HEK293T (cell line): Measurements from ENCODE around the gene CEP43.

Source experiments
- BHLHE40 ChIP-seq: fragments of 450-650 bp; IDR thresholded peaks from 2 replicates; pipeline ENCODE4 v1.6.1; 2016; ENCODE audit warnings: mild to moderate bottlenecking, moderate library complexity, borderline replicate concordance
- ELF4 ChIP-seq: fragments of 450-650 bp; IDR thresholded peaks from 2 replicates; pipeline ENCODE4 v1.6.1; 2017; ENCODE audit warnings: antibody characterized with exemption
- FOXA1 ChIP-seq: fragments of 450-650 bp; IDR thresholded peaks from 2 replicates; pipeline ENCODE4 v1.6.1; 2016; ENCODE audit warnings: mild to moderate bottlenecking
- FOXK2 ChIP-seq: fragments of 450-650 bp; IDR thresholded peaks from 2 replicates; pipeline ENCODE4 v1.6.1; 2016; ENCODE audit warnings: mild to moderate bottlenecking
- FOXM1 ChIP-seq: fragments of 450-650 bp; IDR thresholded peaks from 2 replicates; pipeline ENCODE4 v1.6.1; 2017; ENCODE audit warnings: mild to moderate bottlenecking, borderline replicate concordance
- HDGF ChIP-seq: fragments of 450-650 bp; IDR thresholded peaks from 2 replicates; pipeline ENCODE4 v1.6.1; 2017; ENCODE audit warnings: antibody characterized with exemption, borderline replicate concordance
- L3MBTL2 ChIP-seq: fragments of 450-650 bp; conservative IDR thresholded peaks from 2 replicates; pipeline ENCODE4 v1.6.1; 2016; ENCODE audit warnings: mild to moderate bottlenecking
- SP1 ChIP-seq: fragments of 450-650 bp; IDR thresholded peaks from 2 replicates; pipeline ENCODE4 v1.6.1; 2017
- ZNF384 ChIP-seq: fragments of 450-650 bp; IDR thresholded peaks from 2 replicates; pipeline ENCODE4 v1.6.1; 2016
- TF ChIP-seq, protein P1 (sequence below): fragments of 450-650 bp; IDR thresholded peaks from 2 replicates; pipeline ENCODE4 v1.6.1; 2016

DNA sequence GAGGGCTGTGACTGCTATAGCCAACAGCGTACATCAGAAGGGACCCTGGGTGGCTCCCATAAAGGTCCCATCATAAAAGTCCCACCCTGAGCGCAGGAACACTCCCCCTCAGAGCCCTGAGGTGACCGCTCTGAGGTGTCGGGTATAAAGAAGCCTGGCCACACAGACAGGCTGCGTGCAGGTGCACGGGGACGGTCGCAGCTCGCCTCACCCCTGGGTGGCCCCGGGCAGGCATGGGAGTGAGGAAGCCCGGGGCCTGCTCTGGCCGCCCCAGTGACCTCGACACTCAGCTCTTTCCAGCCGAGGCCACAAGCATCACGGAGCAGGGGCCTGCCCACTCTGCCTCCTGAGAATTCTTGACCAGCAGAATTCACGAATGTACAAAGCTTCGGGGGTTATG, 28.4 kb upstream of the CEP43 start:
- TF ChIP-seq SP1 (no peak), FOXK2 (no peak), L3MBTL2 (no peak), HDGF (no peak), FOXM1 (no peak), ELF4 (no peak), FOXA1 (no peak), ZNF384 (no peak), BHLHE40 (no peak)
- TF ChIP-seq, protein P1, sequence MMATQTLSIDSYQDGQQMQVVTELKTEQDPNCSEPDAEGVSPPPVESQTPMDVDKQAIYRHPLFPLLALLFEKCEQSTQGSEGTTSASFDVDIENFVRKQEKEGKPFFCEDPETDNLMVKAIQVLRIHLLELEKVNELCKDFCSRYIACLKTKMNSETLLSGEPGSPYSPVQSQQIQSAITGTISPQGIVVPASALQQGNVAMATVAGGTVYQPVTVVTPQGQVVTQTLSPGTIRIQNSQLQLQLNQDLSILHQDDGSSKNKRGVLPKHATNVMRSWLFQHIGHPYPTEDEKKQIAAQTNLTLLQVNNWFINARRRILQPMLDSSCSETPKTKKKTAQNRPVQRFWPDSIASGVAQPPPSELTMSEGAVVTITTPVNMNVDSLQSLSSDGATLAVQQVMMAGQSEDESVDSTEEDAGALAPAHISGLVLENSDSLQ: no peak
